CD4-positive, alpha-beta T cell treated with Interleukin-6 for 4 hours (primary cell): ENCODE measurements around the gene CXCR1.
"Not testable (repeated sequence)": the region's sequence is repeated elsewhere in the genome, so short reads cannot be mapped to it uniquely, and the experiment has no call there.

Experiments used
- DNase-seq: peaks from one replicate; pipeline ENCODE4 v3.0.0-alpha.2; 2020; ENCODE audit warnings: mixed read lengths

CXCR1 gene

GRCh38 chr2:218166791-218167190, at the start of gene CXCR1:
Gene CXCR1, minus strand, starts transcription at chr2:218166962. Its CDS starts 1,751 bp downstream, at chr2:218165211.
- DNase-seq: peak; percentile 54

GRCh38 chr2:218216336-218216673, 49.5 kb upstream of the CXCR1 start:
- no peak for DNase-seq

GRCh38 chr2:218214116-218214515, 47.4 kb upstream of the CXCR1 start:
- DNase-seq: no peak

- DNase-seq: no peak
Observed at GRCh38 chr2:218209078-218209477, 42.3 kb upstream of the CXCR1 start.

GRCh38 chr2:218202266-218202665, 35.5 kb upstream of the CXCR1 start:
- DNase-seq: no peak

- no peak for DNase-seq
Observed at GRCh38 chr2:218196974-218197373, 30.2 kb upstream of the CXCR1 start.

- no peak for DNase-seq
Observed at GRCh38 chr2:218194880-218195279, 28.1 kb upstream of the CXCR1 start.

GRCh38 chr2:218193701-218194100, 26.9 kb upstream of the CXCR1 start:
- no peak for DNase-seq

GRCh38 chr2:218192902-218193430, 26.2 kb upstream of the CXCR1 start:
- no peak for DNase-seq

- DNase-seq: no peak
Observed at GRCh38 chr2:218188528-218188927, 21.8 kb upstream of the CXCR1 start.

GRCh38 chr2:218187296-218188015, 20.7 kb upstream of the CXCR1 start:
- no peak for DNase-seq

GRCh38 chr2:218186876-218187275, 20.1 kb upstream of the CXCR1 start:
- DNase-seq: no peak

- peak; percentile 79 for DNase-seq
Observed at GRCh38 chr2:218186355-218186766, 19.6 kb upstream of the CXCR1 start.

- DNase-seq: no peak
Observed at GRCh38 chr2:218184331-218184730, 17.6 kb upstream of the CXCR1 start.

GRCh38 chr2:218180467-218181114, 13.8 kb upstream of the CXCR1 start:
- DNase-seq: no peak

- no peak for DNase-seq
Observed at GRCh38 chr2:218179782-218180181, 13.0 kb upstream of the CXCR1 start.

GRCh38 chr2:218172845-218173244, 6.1 kb upstream of the CXCR1 start:
- no peak for DNase-seq

GRCh38 chr2:218171744-218172143, 5.0 kb upstream of the CXCR1 start:
- DNase-seq: not testable (repeated sequence)

- DNase-seq: no peak
Observed at GRCh38 chr2:218169757-218170546, 3.2 kb upstream of the CXCR1 start.

GRCh38 chr2:218168635-218169462, 2.1 kb upstream of the CXCR1 start:
- DNase-seq: peak; percentile 76

- no peak for DNase-seq
Observed at GRCh38 chr2:218168016-218168415, 1.3 kb upstream of the CXCR1 start.

- DNase-seq: no peak
Observed at GRCh38 chr2:218162814-218163213, 3.9 kb downstream of the CXCR1 start.

GRCh38 chr2:218161644-218162043, 5.1 kb downstream of the CXCR1 start:
- no peak for DNase-seq
